Sigmoid colon (tissue), 7 donors: ENCODE data around the gene PCDHB14. TPM values are rescaled to one million over a fixed set of nuclear protein-coding genes. Genes with fewer than 3 reads are reported as not detected.
A peak's percentile ranks its signal among the peaks of the same experiment; 100 is the strongest.
"Not testable (repeated sequence)": the region's sequence is repeated elsewhere in the genome, so short reads cannot be mapped to it uniquely, and the experiment has no call there.

Experiments
- DNase-seq: peaks from one replicate; pipeline ENCODE4 v3.0.0-alpha.2; 2019
- H3K27ac ChIP-seq, 4 donors: fragments of 200-600 bp; sonication (generic); one replicate each; pipeline ENCODE4 v1.5.1; 2016 to 2019; ENCODE audit warnings: mild to moderate bottlenecking in 1 of 4
- H3K27me3 ChIP-seq, 3 donors: fragments of 200-600 bp; sonication (generic); one replicate each; pipeline ENCODE4 v1.5.1; 2019; ENCODE audit warnings: mild to moderate bottlenecking in 1 of 3
- H3K36me3 ChIP-seq, 4 donors: fragments of 200-600 bp; sonication (generic); one replicate each; pipeline ENCODE4 v1.5.1; 2016 to 2019
- H3K4me1 ChIP-seq, 4 donors: fragments of 200-600 bp; sonication (generic); one replicate each; pipeline ENCODE4 v1.5.1; 2017 to 2019
- H3K4me3 ChIP-seq, 4 donors: fragments of 200-600 bp; sonication (generic); one replicate each; pipeline ENCODE4 v1.5.1; 2017 to 2019; ENCODE audit warnings: mild to moderate bottlenecking in 2 of 4, moderate library complexity in 1 of 4
- H3K9me3 ChIP-seq, 4 donors: fragments of 200-600 bp in 3 of 4; sonication (generic) in 3 of 4; one replicate each; pipeline versions ENCODE4 v1.5.1 to v1.6.1; 2013 to 2019
- EP300 ChIP-seq, 4 donors: sonication (generic); formaldehyde crosslinking; IDR thresholded peaks; one replicate each; pipeline ENCODE4 v1.6.1; 2017; ENCODE audit warnings: antibody characterized with exemption in 4 of 4
- WGBS, 2 donors: extraction: QIAGEN DNeasy Blood & Tissue Kit; methylation state at CpG; one replicate each; pipeline ENCODE4 v1.1.7; 2013; 5-methylcytosine and 5-hydroxymethylcytosine counted together
- intact Hi-C: fragments of 100-400 bp; cut with DNase I; formaldehyde crosslinking; loops from one replicate; pipeline ENCODE4 v1.15.1; 2023
- polyA plus RNA-seq, 3 donors: library from polyadenylated mRNA; stranded (reverse); fragments of 200-250 nt; gene quantifications; one replicate each; pipeline ENCODE4 v1.2.3, GENCODE V29; 2013
- total RNA-seq, 4 donors: library from RNA; depleted of rRNA; stranded (reverse); fragments of >200 nt; gene quantifications; one replicate each; pipeline ENCODE4 v1.1.0, GENCODE V29; 2016
- TF ChIP-seq, protein P1 (sequence below), 4 experiments: fragments of 450-650 bp in 3 of 4; fragments of 200-600 bp in 1 of 4; IDR thresholded peaks; one replicate each; pipeline ENCODE4 v1.5.1; 2016 to 2019; ENCODE audit warnings: antibody characterized with exemption in 4 of 4, mild to moderate bottlenecking in 3 of 4, moderate library complexity in 2 of 4
- donor health status: healthy with polysubstance abuse.
- donor health status: Bipolar disorder and iron deficiency.
- donor health status: healthy.

The PCDHB14 gene
- total and polyA plus RNA-seq, 7 donors: 1.0 to 10.5 (median 7.1) TPM; not detected in 2

DNA sequence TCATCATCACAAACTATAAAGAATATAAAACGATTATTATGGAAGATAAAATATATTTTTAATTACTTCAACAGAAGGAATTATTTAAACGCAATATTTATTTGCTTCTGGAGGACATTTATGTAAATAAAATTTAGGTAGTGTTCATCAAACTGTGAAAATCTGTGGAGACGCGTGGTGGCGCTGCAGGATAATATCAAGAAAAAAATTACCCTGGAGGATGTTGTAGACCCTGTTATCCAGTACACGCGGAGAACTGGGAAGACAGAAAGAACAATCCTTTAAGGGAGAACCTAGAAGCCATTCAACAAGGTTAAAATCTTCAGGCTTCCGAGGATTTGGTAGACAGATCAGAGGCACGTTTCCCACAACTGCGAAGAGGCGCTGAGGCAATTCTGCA, 14.7 kb upstream of the PCDHB14 start, which contains the start of gene PCDHB12:
PCDHB12 (plus strand) TSS at position 242 of the 400 bp plus-strand sequence. CDS start 189 bp downstream, outside the sequence.
- peaks cover 8 to 48% (median 11%) of the 10 kb centered on the region in 4 donors for H3K9me3 ChIP-seq
- TF ChIP-seq EP300 (IDR thresholded peaks at IDR 0.05): no peak
- TF ChIP-seq, protein P1, sequence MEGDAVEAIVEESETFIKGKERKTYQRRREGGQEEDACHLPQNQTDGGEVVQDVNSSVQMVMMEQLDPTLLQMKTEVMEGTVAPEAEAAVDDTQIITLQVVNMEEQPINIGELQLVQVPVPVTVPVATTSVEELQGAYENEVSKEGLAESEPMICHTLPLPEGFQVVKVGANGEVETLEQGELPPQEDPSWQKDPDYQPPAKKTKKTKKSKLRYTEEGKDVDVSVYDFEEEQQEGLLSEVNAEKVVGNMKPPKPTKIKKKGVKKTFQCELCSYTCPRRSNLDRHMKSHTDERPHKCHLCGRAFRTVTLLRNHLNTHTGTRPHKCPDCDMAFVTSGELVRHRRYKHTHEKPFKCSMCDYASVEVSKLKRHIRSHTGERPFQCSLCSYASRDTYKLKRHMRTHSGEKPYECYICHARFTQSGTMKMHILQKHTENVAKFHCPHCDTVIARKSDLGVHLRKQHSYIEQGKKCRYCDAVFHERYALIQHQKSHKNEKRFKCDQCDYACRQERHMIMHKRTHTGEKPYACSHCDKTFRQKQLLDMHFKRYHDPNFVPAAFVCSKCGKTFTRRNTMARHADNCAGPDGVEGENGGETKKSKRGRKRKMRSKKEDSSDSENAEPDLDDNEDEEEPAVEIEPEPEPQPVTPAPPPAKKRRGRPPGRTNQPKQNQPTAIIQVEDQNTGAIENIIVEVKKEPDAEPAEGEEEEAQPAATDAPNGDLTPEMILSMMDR (IDR thresholded peaks at IDR 0.05): peak in 1 of 4 experiments; percentile 11
- H3K36me3 ChIP-seq: no peaks in the 10 kb centered on the region
- 24 to 34% methylated on average over 11 of the region's 11 CpGs for WGBS, 2 donors
- H3K4me1 ChIP-seq: no peaks in the 10 kb centered on the region
- intact Hi-C loops: no loop called here
- H3K27me3 ChIP-seq: peaks cover 0 to 4% (median 0%) of the 10 kb centered on the region in 3 donors
- DNase-seq: no peak
- H3K27ac ChIP-seq: no peak within 1 kb of the TSS
- H3K4me3 ChIP-seq: peak within 1 kb of the TSS in 1 of 4 donors; percentile 26

DNA sequence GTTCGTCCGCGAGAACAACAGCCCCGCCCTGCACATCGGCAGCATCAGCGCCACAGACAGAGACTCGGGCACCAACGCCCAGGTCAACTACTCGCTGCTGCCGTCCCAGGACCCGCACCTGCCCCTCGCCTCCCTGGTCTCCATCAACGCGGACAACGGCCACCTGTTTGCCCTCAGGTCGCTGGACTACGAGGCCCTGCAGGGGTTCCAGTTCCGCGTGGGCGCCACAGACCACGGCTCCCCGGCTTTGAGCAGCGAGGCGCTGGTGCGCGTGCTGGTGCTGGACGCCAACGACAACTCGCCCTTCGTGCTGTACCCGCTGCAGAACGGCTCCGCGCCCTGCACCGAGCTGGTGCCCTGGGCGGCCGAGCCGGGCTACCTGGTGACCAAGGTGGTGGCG, 12.9 kb upstream of the PCDHB14 start:
- H3K9me3 ChIP-seq: peaks cover 8 to 50% (median 11%) of the 10 kb centered on the region in 4 donors
- H3K27me3 ChIP-seq, H3K4me3 ChIP-seq, intact Hi-C loops, H3K27ac ChIP-seq, H3K4me1 ChIP-seq, DNase-seq, H3K36me3 ChIP-seq: not testable (repeated sequence)
- 45 to 69% methylated on average over 39 of the region's 39 CpGs for WGBS, 2 donors

DNA sequence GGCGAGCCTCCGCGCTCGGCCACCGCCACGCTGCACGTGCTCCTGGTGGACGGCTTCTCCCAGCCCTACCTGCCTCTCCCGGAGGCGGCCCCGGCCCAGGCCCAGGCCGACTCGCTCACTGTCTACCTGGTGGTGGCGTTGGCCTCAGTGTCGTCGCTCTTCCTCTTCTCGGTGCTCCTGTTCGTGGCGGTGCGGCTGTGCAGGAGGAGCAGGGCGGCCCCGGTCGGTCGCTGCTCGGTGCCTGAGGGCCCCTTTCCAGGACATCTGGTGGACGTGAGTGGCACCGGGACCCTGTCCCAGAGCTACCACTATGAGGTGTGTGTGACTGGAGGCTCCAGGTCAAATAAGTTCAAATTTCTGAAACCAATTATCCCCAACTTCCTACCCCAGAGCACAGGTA, 12.3 kb upstream of the PCDHB14 start:
- intact Hi-C loops, H3K4me3 ChIP-seq, H3K4me1 ChIP-seq, H3K27ac ChIP-seq, DNase-seq, H3K27me3 ChIP-seq, H3K36me3 ChIP-seq: not testable (repeated sequence)
- 35 to 60% methylated on average over 22 of the region's 27 CpGs for WGBS, 2 donors
- H3K9me3 ChIP-seq: peaks cover 8 to 51% (median 12%) of the 10 kb centered on the region in 4 donors

DNA sequence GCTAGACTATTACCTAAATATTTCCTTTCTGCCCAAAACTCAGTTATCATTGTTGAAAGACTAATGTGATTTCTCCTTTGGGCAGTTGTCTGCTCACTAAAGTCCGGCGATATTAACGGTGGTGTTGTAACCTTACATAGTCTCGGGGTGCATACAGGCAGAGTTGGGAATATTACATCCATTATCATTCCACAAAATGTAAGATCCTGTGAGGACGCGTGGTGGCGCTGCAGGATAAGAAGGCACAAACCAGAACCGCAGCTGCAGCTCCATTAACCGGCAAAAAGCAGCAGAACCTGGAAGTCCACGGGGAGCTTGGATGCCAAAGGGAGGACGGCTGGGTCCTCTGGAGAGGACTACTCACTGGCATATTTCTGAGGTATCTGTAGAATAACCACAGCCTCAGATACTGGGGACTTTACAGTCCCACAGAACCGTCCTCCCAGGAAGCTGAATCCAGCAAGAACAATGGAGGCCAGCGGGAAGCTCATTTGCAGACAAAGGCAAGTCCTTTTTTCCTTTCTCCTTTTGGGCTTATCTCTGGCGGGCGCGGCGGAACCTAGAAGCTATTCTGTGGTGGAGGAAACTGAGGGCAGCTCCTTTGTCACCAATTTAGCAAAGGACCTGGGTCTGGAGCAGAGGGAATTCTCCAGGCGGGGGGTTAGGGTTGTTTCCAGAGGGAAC, 9.3 kb upstream of the PCDHB14 start, which contains the start of gene PCDHB13:
PCDHB13 (plus strand) TSS at position 264 of the 684 bp plus-strand sequence; CDS start at position 469, 205 bp downstream.
- TF ChIP-seq, protein P1 (IDR thresholded peaks at IDR 0.05): peak in 2 of 4 experiments; percentile 17 to 44
- WGBS, 2 donors: 14 to 16% methylated on average over 14 to 15 of the region's 18 CpGs
- H3K27me3 ChIP-seq, H3K4me1 ChIP-seq, DNase-seq, H3K36me3 ChIP-seq, intact Hi-C loops, H3K27ac ChIP-seq: not testable (repeated sequence)
- Histone ChIP-seq H3K4me3 (peak within 1 kb of the TSS in 3 of 4 donors; percentile 16 to 22 (median 19)), H3K9me3 (peaks cover 15 to 62% (median 25%) of the 10 kb centered on the region in 4 donors)

DNA sequence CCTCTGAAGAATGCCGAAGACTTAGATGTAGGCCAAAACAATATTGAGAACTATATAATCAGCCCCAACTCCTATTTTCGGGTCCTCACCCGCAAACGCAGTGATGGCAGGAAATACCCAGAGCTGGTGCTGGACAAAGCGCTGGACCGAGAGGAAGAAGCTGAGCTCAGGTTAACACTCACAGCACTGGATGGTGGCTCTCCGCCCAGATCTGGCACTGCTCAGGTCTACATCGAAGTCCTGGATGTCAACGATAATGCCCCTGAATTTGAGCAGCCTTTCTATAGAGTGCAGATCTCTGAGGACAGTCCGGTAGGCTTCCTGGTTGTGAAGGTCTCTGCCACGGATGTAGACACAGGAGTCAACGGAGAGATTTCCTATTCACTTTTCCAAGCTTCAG, 8.6 kb upstream of the PCDHB14 start:
- H3K4me3 ChIP-seq, intact Hi-C loops, H3K36me3 ChIP-seq, H3K4me1 ChIP-seq, DNase-seq, H3K27ac ChIP-seq, H3K27me3 ChIP-seq: not testable (repeated sequence)
- H3K9me3 ChIP-seq: peaks cover 15 to 59% (median 25%) of the 10 kb centered on the region in 4 donors
- WGBS, 2 donors: 68 to 75% methylated on average over 11 of the region's 12 CpGs

DNA sequence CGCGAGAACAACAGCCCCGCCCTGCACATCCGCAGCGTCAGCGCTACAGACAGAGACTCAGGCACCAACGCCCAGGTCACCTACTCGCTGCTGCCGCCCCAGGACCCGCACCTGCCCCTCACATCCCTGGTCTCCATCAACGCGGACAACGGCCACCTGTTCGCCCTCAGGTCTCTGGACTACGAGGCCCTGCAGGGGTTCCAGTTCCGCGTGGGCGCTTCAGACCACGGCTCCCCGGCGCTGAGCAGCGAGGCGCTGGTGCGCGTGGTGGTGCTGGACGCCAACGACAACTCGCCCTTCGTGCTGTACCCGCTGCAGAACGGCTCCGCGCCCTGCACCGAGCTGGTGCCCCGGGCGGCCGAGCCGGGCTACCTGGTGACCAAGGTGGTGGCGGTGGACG, 7.6 kb upstream of the PCDHB14 start:
- H3K36me3 ChIP-seq, intact Hi-C loops, DNase-seq, H3K27me3 ChIP-seq, H3K27ac ChIP-seq, H3K4me1 ChIP-seq, H3K4me3 ChIP-seq: not testable (repeated sequence)
- WGBS, 2 donors: 44 to 78% methylated on average over 36 to 37 of the region's 40 CpGs
- peaks cover 11 to 53% (median 23%) of the 10 kb centered on the region in 4 donors for H3K9me3 ChIP-seq

DNA sequence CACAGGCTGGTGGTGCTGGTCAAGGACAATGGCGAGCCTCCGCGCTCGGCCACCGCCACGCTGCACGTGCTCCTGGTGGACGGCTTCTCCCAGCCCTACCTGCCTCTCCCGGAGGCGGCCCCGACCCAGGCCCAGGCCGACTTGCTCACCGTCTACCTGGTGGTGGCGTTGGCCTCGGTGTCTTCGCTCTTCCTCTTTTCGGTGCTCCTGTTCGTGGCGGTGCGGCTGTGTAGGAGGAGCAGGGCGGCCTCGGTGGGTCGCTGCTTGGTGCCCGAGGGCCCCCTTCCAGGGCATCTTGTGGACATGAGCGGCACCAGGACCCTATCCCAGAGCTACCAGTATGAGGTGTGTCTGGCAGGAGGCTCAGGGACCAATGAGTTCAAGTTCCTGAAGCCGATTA, 7.1 kb upstream of the PCDHB14 start:
- DNase-seq, H3K27ac ChIP-seq, intact Hi-C loops, H3K4me1 ChIP-seq, H3K27me3 ChIP-seq, H3K4me3 ChIP-seq, H3K36me3 ChIP-seq: not testable (repeated sequence)
- H3K9me3 ChIP-seq: peaks cover 9 to 51% (median 23%) of the 10 kb centered on the region in 4 donors
- WGBS, 2 donors: 37 to 72% methylated on average over 19 to 22 of the region's 26 CpGs

DNA sequence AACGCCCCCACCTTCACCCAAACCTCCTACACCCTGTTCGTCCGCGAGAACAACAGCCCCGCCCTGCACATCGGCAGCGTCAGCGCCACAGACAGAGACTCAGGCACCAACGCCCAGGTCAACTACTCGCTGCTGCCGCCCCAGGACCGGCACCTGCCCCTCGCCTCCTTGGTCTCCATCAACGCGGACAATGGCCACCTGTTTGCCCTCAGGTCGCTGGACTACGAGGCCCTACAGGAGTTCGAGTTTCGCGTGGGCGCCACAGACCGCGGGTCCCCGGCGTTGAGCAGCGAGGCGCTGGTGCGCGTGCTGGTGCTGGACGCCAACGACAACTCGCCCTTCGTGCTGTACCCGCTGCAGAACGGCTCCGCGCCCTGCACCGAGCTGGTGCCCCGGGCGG, 1.7 kb downstream of the PCDHB14 start:
- not testable (repeated sequence) for H3K4me3 ChIP-seq, H3K27me3 ChIP-seq, DNase-seq, H3K4me1 ChIP-seq, H3K36me3 ChIP-seq, H3K27ac ChIP-seq
- peaks cover 13 to 57% (median 38%) of the 10 kb centered on the region in 4 donors for H3K9me3 ChIP-seq
- 33 to 66% methylated on average over 35 of the region's 40 CpGs for WGBS, 2 donors
- intact Hi-C loops: loop anchor here (5.0 kb wide), 1 partner anchor 337 kb away; no protein-coding TSS in a partner anchor

DNA sequence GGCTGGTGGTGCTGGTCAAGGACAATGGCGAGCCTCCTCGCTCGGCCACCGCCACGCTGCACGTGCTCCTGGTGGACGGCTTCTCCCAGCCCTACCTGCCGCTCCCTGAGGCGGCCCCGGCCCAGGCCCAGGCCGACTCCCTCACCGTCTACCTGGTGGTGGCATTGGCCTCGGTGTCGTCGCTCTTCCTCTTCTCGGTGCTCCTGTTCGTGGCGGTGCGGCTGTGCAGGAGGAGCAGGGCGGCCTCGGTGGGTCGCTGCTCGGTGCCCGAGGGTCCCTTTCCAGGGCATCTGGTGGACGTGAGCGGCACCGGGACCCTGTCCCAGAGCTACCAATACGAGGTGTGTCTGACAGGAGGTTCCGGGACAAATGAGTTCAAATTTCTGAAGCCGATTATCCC, 2.3 kb downstream of the PCDHB14 start:
- DNase-seq, H3K27ac ChIP-seq, H3K36me3 ChIP-seq, H3K4me1 ChIP-seq, H3K27me3 ChIP-seq, H3K4me3 ChIP-seq, intact Hi-C loops: not testable (repeated sequence)
- WGBS, 2 donors: 36 to 66% methylated on average over 25 to 30 of the region's 30 CpGs
- peaks cover 13 to 59% (median 38%) of the 10 kb centered on the region in 4 donors for H3K9me3 ChIP-seq
